ENCODE results near the gene USP7.
"Not testable (repeated sequence)": the region's sequence is repeated elsewhere in the genome, so short reads cannot be mapped to it uniquely, and the experiment has no call there.

The USP7 gene

DNA sequence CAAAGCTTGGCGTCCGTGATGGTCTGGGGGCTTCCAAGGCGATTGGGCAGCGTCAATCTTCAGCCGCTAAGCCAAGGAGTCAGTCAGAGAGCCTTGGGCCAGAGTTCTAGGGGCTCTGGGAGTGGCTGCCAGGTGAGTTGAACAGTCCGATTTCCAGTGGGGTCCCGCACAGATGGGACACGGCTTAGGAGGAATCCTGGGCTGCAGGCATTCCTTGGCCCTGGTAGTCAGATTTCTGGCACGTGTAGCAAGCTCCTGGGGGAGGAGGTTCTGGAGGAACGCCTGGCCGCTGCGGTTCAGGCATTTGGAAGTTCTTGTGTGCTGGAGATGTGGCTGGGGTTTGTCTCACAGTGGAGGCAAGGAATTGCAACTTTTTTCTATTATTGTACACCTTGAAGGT, 120.4 kb downstream of the USP7 start:
- not testable (repeated sequence) for DNase-seq (ENCODE audit: low read depth)

All from amniotic epithelial cell (primary cell).